HG03565 (cell line): Measurements from ENCODE around the gene ADCYAP1R1.

Source experiments
- ATAC-seq: cut with Tn5 transposase; IDR thresholded peaks from one replicate; pipeline ENCODE4 v1.9.1; 2021; ENCODE audit warnings: mild to moderate bottlenecking, moderate library complexity; ENCODE audit not compliant: unreplicated experiment

Gene ADCYAP1R1

GRCh38 chr7:31066516-31067130 lies 14.5 kb downstream of the ADCYAP1R1 start:
- no peak for ATAC-seq

- no peak for ATAC-seq
Measured at GRCh38 chr7:31067491-31067890, 15.4 kb downstream of the ADCYAP1R1 start.

- ATAC-seq: no peak
Measured at GRCh38 chr7:31068006-31068675, 16.0 kb downstream of the ADCYAP1R1 start.

GRCh38 chr7:31069860-31070555 lies 17.9 kb downstream of the ADCYAP1R1 start:
- ATAC-seq: no peak

- no peak for ATAC-seq
Measured at GRCh38 chr7:31070991-31071644, 19.0 kb downstream of the ADCYAP1R1 start.

GRCh38 chr7:31071645-31072029 lies 19.5 kb downstream of the ADCYAP1R1 start:
- ATAC-seq: no peak

GRCh38 chr7:31073326-31074119 lies 21.4 kb downstream of the ADCYAP1R1 start:
- ATAC-seq: no peak

- ATAC-seq: no peak
Measured at GRCh38 chr7:31074120-31074383, 21.9 kb downstream of the ADCYAP1R1 start.

- no peak for ATAC-seq
Measured at GRCh38 chr7:31074403-31075085, 22.4 kb downstream of the ADCYAP1R1 start.

GRCh38 chr7:31075086-31075405 lies 22.9 kb downstream of the ADCYAP1R1 start:
- no peak for ATAC-seq

GRCh38 chr7:31076051-31076450 lies 23.9 kb downstream of the ADCYAP1R1 start:
- no peak for ATAC-seq

GRCh38 chr7:31076641-31077310 lies 24.7 kb downstream of the ADCYAP1R1 start:
- no peak for ATAC-seq

GRCh38 chr7:31077484-31078362 lies 25.6 kb downstream of the ADCYAP1R1 start:
- no peak for ATAC-seq

- ATAC-seq: no peak
Measured at GRCh38 chr7:31078363-31078990, 26.4 kb downstream of the ADCYAP1R1 start.

GRCh38 chr7:31079126-31079823 lies 27.2 kb downstream of the ADCYAP1R1 start:
- ATAC-seq: no peak

- no peak for ATAC-seq
Measured at GRCh38 chr7:31079824-31080511, 27.9 kb downstream of the ADCYAP1R1 start.

GRCh38 chr7:31080763-31081162 lies 28.7 kb downstream of the ADCYAP1R1 start:
- no peak for ATAC-seq

- ATAC-seq: no peak
Measured at GRCh38 chr7:31082017-31082416, 29.9 kb downstream of the ADCYAP1R1 start.
